IMR-90 (cell line): ENCODE results near the gene MOCOS.

ENCODE experiments used
- BHLHE40 ChIP-seq: fragments of 150-350 bp; IDR thresholded peaks from 2 replicates; pipeline ENCODE4 v1.6.1; 2016; ENCODE audit warnings: mild to moderate bottlenecking, low read depth, low read length
- FOS ChIP-seq: fragments of 150-350 bp; IDR thresholded peaks from 2 replicates; pipeline ENCODE4 v1.6.1; 2016; ENCODE audit warnings: low read depth, low read length
- TF ChIP-seq, protein P1 (sequence below): conservative IDR thresholded peaks from 2 replicates; pipeline ENCODE4 v1.5.1; 2012; ENCODE audit warnings: mild to moderate bottlenecking, low read depth, low read length, improper control_type of control experiment
- TF ChIP-seq, protein P2 (sequence below): fragments of 150-350 bp; IDR thresholded peaks from 2 replicates; pipeline ENCODE4 v1.6.1; 2017; ENCODE audit warnings: mild to moderate bottlenecking, antibody characterized with exemption, low read length, low read depth

DNA sequence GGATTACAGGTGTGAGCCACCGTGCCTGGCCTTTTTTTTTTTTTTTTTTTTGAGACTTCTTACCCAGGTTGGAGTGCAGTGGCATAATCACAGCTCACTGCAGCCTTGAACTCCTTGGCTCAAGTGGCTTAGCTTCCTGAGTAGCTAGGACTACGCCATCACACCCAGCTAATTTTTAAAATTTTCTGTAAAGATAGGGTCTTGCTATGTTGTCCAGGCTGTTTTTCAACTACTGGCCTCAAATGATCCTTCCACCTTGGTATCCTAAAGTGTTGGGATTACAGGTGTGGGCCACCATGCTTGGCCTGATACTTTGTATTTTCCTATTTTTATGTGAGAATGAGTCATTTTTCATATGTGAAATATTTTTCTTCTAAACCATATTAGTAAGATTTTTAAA lies 43.9 kb upstream of the MOCOS start:
- TF ChIP-seq, protein P1, sequence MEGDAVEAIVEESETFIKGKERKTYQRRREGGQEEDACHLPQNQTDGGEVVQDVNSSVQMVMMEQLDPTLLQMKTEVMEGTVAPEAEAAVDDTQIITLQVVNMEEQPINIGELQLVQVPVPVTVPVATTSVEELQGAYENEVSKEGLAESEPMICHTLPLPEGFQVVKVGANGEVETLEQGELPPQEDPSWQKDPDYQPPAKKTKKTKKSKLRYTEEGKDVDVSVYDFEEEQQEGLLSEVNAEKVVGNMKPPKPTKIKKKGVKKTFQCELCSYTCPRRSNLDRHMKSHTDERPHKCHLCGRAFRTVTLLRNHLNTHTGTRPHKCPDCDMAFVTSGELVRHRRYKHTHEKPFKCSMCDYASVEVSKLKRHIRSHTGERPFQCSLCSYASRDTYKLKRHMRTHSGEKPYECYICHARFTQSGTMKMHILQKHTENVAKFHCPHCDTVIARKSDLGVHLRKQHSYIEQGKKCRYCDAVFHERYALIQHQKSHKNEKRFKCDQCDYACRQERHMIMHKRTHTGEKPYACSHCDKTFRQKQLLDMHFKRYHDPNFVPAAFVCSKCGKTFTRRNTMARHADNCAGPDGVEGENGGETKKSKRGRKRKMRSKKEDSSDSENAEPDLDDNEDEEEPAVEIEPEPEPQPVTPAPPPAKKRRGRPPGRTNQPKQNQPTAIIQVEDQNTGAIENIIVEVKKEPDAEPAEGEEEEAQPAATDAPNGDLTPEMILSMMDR, result no peak
- TF ChIP-seq, protein P2, sequence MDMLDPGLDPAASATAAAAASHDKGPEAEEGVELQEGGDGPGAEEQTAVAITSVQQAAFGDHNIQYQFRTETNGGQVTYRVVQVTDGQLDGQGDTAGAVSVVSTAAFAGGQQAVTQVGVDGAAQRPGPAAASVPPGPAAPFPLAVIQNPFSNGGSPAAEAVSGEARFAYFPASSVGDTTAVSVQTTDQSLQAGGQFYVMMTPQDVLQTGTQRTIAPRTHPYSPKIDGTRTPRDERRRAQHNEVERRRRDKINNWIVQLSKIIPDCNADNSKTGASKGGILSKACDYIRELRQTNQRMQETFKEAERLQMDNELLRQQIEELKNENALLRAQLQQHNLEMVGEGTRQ, result no peak
- TF ChIP-seq BHLHE40 (no peak), FOS (no peak)
